Measurements from ENCODE around the gene GRM8.

Gene GRM8

GRCh38 chr7:126657137-126657536, 595.6 kb downstream of the GRM8 start:
- TF ChIP-seq POLR2AphosphoS5 (IDR thresholded peaks at IDR 0.05; ENCODE audit: low read depth, low read length): no peak
- TF ChIP-seq REST (IDR thresholded peaks at IDR 0.05; ENCODE audit: insufficient read depth in 1 of 2, low read depth in 2 of 2, low read length in 2 of 2): no peak
- no peak for TF ChIP-seq TAF1 (IDR thresholded peaks at IDR 0.05; ENCODE audit: borderline replicate concordance, insufficient read depth, low read length)
- no peak for TF ChIP-seq SIN3A (IDR thresholded peaks at IDR 0.05; ENCODE audit: borderline replicate concordance, insufficient read depth, low read length)
- TF ChIP-seq FOXP2 (optimal IDR thresholded peaks at IDR 0.05; ENCODE audit: borderline replicate concordance, extremely low read depth, extremely low read length, insufficient read depth): no peak

GRCh38 chr7:126656165-126656564, 596.6 kb downstream of the GRM8 start:
- no peak for TF ChIP-seq POLR2AphosphoS5 (IDR thresholded peaks at IDR 0.05; ENCODE audit: low read depth, low read length)
- TF ChIP-seq SIN3A (IDR thresholded peaks at IDR 0.05; ENCODE audit: borderline replicate concordance, insufficient read depth, low read length): no peak
- TF ChIP-seq TAF1 (IDR thresholded peaks at IDR 0.05; ENCODE audit: borderline replicate concordance, insufficient read depth, low read length): no peak
- TF ChIP-seq REST (IDR thresholded peaks at IDR 0.05; ENCODE audit: insufficient read depth in 1 of 2, low read depth in 2 of 2, low read length in 2 of 2): no peak
- no peak for TF ChIP-seq FOXP2 (optimal IDR thresholded peaks at IDR 0.05; ENCODE audit: borderline replicate concordance, extremely low read depth, extremely low read length, insufficient read depth)

GRCh38 chr7:126637538-126637937, 615.2 kb downstream of the GRM8 start:
- TF ChIP-seq FOXP2 (optimal IDR thresholded peaks at IDR 0.05; ENCODE audit: borderline replicate concordance, extremely low read depth, extremely low read length, insufficient read depth) (no peak), POLR2AphosphoS5 (IDR thresholded peaks at IDR 0.05; ENCODE audit: low read depth, low read length) (no peak), SIN3A (IDR thresholded peaks at IDR 0.05; ENCODE audit: borderline replicate concordance, insufficient read depth, low read length) (no peak), REST (IDR thresholded peaks at IDR 0.05; ENCODE audit: insufficient read depth in 1 of 2, low read depth in 2 of 2, low read length in 2 of 2) (no peak), TAF1 (IDR thresholded peaks at IDR 0.05; ENCODE audit: borderline replicate concordance, insufficient read depth, low read length) (no peak)

- no peak for TF ChIP-seq TAF1 (IDR thresholded peaks at IDR 0.05; ENCODE audit: borderline replicate concordance, insufficient read depth, low read length)
- TF ChIP-seq FOXP2 (optimal IDR thresholded peaks at IDR 0.05; ENCODE audit: borderline replicate concordance, extremely low read depth, extremely low read length, insufficient read depth): no peak
- no peak for TF ChIP-seq REST (IDR thresholded peaks at IDR 0.05; ENCODE audit: insufficient read depth in 1 of 2, low read depth in 2 of 2, low read length in 2 of 2)
- no peak for TF ChIP-seq POLR2AphosphoS5 (IDR thresholded peaks at IDR 0.05; ENCODE audit: low read depth, low read length)
- no peak for TF ChIP-seq SIN3A (IDR thresholded peaks at IDR 0.05; ENCODE audit: borderline replicate concordance, insufficient read depth, low read length)
Measured at GRCh38 chr7:126635545-126635944, 617.2 kb downstream of the GRM8 start.

- no peak for TF ChIP-seq SIN3A (IDR thresholded peaks at IDR 0.05; ENCODE audit: borderline replicate concordance, insufficient read depth, low read length)
- TF ChIP-seq REST (IDR thresholded peaks at IDR 0.05; ENCODE audit: insufficient read depth in 1 of 2, low read depth in 2 of 2, low read length in 2 of 2): no peak
- no peak for TF ChIP-seq FOXP2 (optimal IDR thresholded peaks at IDR 0.05; ENCODE audit: borderline replicate concordance, extremely low read depth, extremely low read length, insufficient read depth)
- TF ChIP-seq TAF1 (IDR thresholded peaks at IDR 0.05; ENCODE audit: borderline replicate concordance, insufficient read depth, low read length): no peak
- no peak for TF ChIP-seq POLR2AphosphoS5 (IDR thresholded peaks at IDR 0.05; ENCODE audit: low read depth, low read length)
Measured at GRCh38 chr7:126608339-126608776, 644.4 kb downstream of the GRM8 start.

Measured in PFSK-1 (cell line).